HEK293 (cell line): ENCODE results near the gene COL12A1.

Experiments
- CTCF ChIP-seq: fragments of 450-650 bp; formaldehyde crosslinking; IDR thresholded peaks from 2 replicates; pipeline ENCODE4 v1.5.1; 2016; ENCODE audit warnings: missing biosample characterization, missing genetic modification characterization
- PBX3 ChIP-seq: sonication (generic); formaldehyde crosslinking; IDR thresholded peaks from 2 replicates; pipeline ENCODE4 v1.8.1; 2022; ENCODE audit warnings: mild to moderate bottlenecking, moderate library complexity, missing genetic modification reagents
- TRIM28 ChIP-seq: IDR thresholded peaks from 2 replicates; pipeline ENCODE4 v1.6.1; 2011; ENCODE audit warnings: low read length, control low read depth, borderline replicate concordance
- YY1 ChIP-seq: fragments of 450-650 bp; formaldehyde crosslinking; IDR thresholded peaks from 2 replicates; pipeline ENCODE4 v1.5.1; 2018; ENCODE audit warnings: missing biosample characterization, missing genetic modification characterization
- YY2 ChIP-seq: fragments of 450-650 bp; formaldehyde crosslinking; IDR thresholded peaks from 2 replicates; pipeline ENCODE4 v1.5.1; 2016; ENCODE audit warnings: missing biosample characterization, missing genetic modification characterization
- ZBTB8A ChIP-seq: fragments of 450-650 bp; formaldehyde crosslinking; IDR thresholded peaks from 2 replicates; pipeline ENCODE4 v1.5.1; 2016; ENCODE audit warnings: missing biosample characterization, missing genetic modification characterization
- ZNF24 ChIP-seq: fragments of 450-650 bp; formaldehyde crosslinking; IDR thresholded peaks from 2 replicates; pipeline ENCODE4 v1.5.1; 2016; ENCODE audit warnings: missing biosample characterization, missing genetic modification characterization
- ZNF292 ChIP-seq: fragments of 450-650 bp; formaldehyde crosslinking; IDR thresholded peaks from 2 replicates; pipeline ENCODE4 v1.5.1; 2016; ENCODE audit warnings: low read depth, missing biosample characterization, missing genetic modification characterization, borderline replicate concordance
- ZNF354C ChIP-seq: fragments of 450-650 bp; formaldehyde crosslinking; IDR thresholded peaks from 2 replicates; pipeline ENCODE4 v1.5.1; 2016; ENCODE audit warnings: missing biosample characterization, missing genetic modification characterization, low read depth, borderline replicate concordance
- ZNF398 ChIP-seq: fragments of 450-650 bp; formaldehyde crosslinking; IDR thresholded peaks from 2 replicates; pipeline ENCODE4 v1.5.1; 2017; ENCODE audit warnings: missing biosample characterization, missing genetic modification characterization
- ZNF571 ChIP-seq: fragments of 450-650 bp; formaldehyde crosslinking; IDR thresholded peaks from 2 replicates; pipeline ENCODE4 v1.5.0; 2017; ENCODE audit warnings: missing biosample characterization, missing genetic modification characterization

GRCh38 chr6:75084872-75085381 lies 120.9 kb downstream of the COL12A1 start:
- TF ChIP-seq CTCF (tag by site-specific recombination) (no peak), PBX3 (no peak), ZNF354C (tag by site-specific recombination) (no peak), YY2 (no peak), ZNF24 (tag by site-specific recombination) (no peak), ZNF398 (no peak), TRIM28 (no peak), ZBTB8A (tag by site-specific recombination) (no peak), ZNF571 (tag by site-specific recombination) (no peak), ZNF292 (no peak), YY1 (no peak)
